Caco-2 (cell line): ENCODE results near the gene FOXP1. TPM values are rescaled to one million over a fixed set of nuclear protein-coding genes. Genes with fewer than 3 reads are reported as not detected.

Experiments used
- BruUV-seq: library from RNA; stranded (reverse); fragments of 400-500 nt; replicated peaks from 2 replicates; lab custom pipeline; 2021; lab: Mats Ljungman, UMichigan
- CTCF ChIA-PET: fragments of 300-600 bp; sonication (Branson Sonifier 250); formaldehyde crosslinking; loops from one replicate; lab custom pipeline; 2022; ENCODE audit warnings: antibody characterized with exemption; lab: Charles Lee
- POLR2A ChIA-PET: fragments of 300-600 bp; sonication (Branson Sonifier 250); formaldehyde crosslinking; loops from one replicate; lab custom pipeline; 2022; ENCODE audit warnings: antibody characterized with exemption; lab: Charles Lee
- DNase-seq, 2 experiments: peaks; one replicate each; pipeline versions ENCODE4 v3.0.0 to v3.0.0-alpha.2; 2020 to 2022
- H3K27me3 ChIP-seq: replicated peaks from 2 replicates; pipeline ENCODE4 v1.6.0; 2011; ENCODE audit warnings: low read length; ENCODE audit not compliant: control insufficient read depth, insufficient read depth
- H3K36me3 ChIP-seq: 2 replicates; pipeline ENCODE4 v1.5.1; 2011; ENCODE audit warnings: low read length; ENCODE audit not compliant: control insufficient read depth, insufficient read depth
- H3K4me1 ChIP-seq: fragments of 250-450 bp; sonication (Bioruptor Pico); 2 replicates; pipeline ENCODE4 v1.5.1; 2020; ENCODE audit warnings: mild to moderate bottlenecking
- H3K4me3 ChIP-seq: 2 replicates; pipeline ENCODE4 v1.5.1; 2011; ENCODE audit warnings: low read depth, mild to moderate bottlenecking, control low read depth, low read length
- H3K9me3 ChIP-seq: fragments of 250-450 bp; sonication (Bioruptor Pico); 2 replicates; pipeline ENCODE4 v1.5.1; 2020; ENCODE audit warnings: mild to moderate bottlenecking, moderate library complexity
- H3K27ac Mint-ChIP-seq: one replicate; pipeline ENCODE4 v1.8.0; 2022; ENCODE audit warnings: mixed read lengths; ENCODE audit not compliant: unreplicated experiment
- H3K27me3 Mint-ChIP-seq: one replicate; pipeline ENCODE4 v1.8.0; 2022; ENCODE audit warnings: mixed read lengths; ENCODE audit not compliant: insufficient read depth, unreplicated experiment
- H3K36me3 Mint-ChIP-seq: one replicate; pipeline ENCODE4 v1.8.0; 2022; ENCODE audit warnings: mild to moderate bottlenecking, mixed read lengths; ENCODE audit not compliant: insufficient read depth, unreplicated experiment
- H3K4me1 Mint-ChIP-seq: one replicate; pipeline ENCODE4 v1.8.0; 2022; ENCODE audit warnings: low read depth, mixed read lengths; ENCODE audit not compliant: unreplicated experiment
- H3K4me3 Mint-ChIP-seq: one replicate; pipeline ENCODE4 v1.8.0; 2022; ENCODE audit warnings: mild to moderate bottlenecking, moderate library complexity, mixed read lengths; ENCODE audit not compliant: unreplicated experiment
- H3K9me3 Mint-ChIP-seq: one replicate; pipeline ENCODE4 v1.8.0; 2022; ENCODE audit warnings: mixed read lengths; ENCODE audit not compliant: unreplicated experiment
- intact Hi-C: fragments of 100-400 bp; cut with micrococcal nuclease; formaldehyde crosslinking; loops from one replicate; pipeline ENCODE4 v1.10.0; 2022; ENCODE audit not compliant: unreplicated experiment
- total RNA-seq: library from RNA; stranded (reverse); gene quantifications from 2 replicates; pipeline ENCODE4 v1.2.3, GENCODE V29; 2022
- TF ChIP-seq, protein P1 (sequence below), 2 experiments: fragments of 200-600 bp in 1 of 2; IDR thresholded peaks; 1 replicate in 1 of 2; 2 replicates in 1 of 2; pipeline versions ENCODE4 v1.5.1 to v1.8.0; 2011 to 2022; ENCODE audit warnings: antibody characterized with exemption in 1 of 2, control low read depth in 1 of 2, inconsistent platforms in 1 of 2, low read depth in 1 of 2, low read length in 1 of 2, mild to moderate bottlenecking in 1 of 2, moderate library complexity in 1 of 2; ENCODE audit not compliant: insufficient read depth in 1 of 2, severe bottlenecking in 1 of 2, unreplicated experiment in 1 of 2

FOXP1 gene
- total RNA-seq, 1 experiment from 2014 or later = 131 TPM

- H3K9me3 Mint-ChIP-seq = no peaks in the 10 kb centered on the region
- H3K27me3 Mint-ChIP-seq = no peaks in the 10 kb centered on the region
- no peaks in the 10 kb centered on the region for H3K36me3 Mint-ChIP-seq
- DNase-seq = no peak
- Histone ChIP-seq H3K36me3 (no peaks in the 10 kb centered on the region), H3K27me3 (no peaks in the 10 kb centered on the region), H3K4me3 (no peak overlapping the region), H3K4me1 (peaks cover 17% of the 10 kb centered on the region), H3K9me3 (no peaks in the 10 kb centered on the region)
- CTCF ChIA-PET = no interaction called here
- H3K4me3 Mint-ChIP-seq = no peak overlapping the region
- TF ChIP-seq, protein P1, sequence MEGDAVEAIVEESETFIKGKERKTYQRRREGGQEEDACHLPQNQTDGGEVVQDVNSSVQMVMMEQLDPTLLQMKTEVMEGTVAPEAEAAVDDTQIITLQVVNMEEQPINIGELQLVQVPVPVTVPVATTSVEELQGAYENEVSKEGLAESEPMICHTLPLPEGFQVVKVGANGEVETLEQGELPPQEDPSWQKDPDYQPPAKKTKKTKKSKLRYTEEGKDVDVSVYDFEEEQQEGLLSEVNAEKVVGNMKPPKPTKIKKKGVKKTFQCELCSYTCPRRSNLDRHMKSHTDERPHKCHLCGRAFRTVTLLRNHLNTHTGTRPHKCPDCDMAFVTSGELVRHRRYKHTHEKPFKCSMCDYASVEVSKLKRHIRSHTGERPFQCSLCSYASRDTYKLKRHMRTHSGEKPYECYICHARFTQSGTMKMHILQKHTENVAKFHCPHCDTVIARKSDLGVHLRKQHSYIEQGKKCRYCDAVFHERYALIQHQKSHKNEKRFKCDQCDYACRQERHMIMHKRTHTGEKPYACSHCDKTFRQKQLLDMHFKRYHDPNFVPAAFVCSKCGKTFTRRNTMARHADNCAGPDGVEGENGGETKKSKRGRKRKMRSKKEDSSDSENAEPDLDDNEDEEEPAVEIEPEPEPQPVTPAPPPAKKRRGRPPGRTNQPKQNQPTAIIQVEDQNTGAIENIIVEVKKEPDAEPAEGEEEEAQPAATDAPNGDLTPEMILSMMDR (IDR thresholded peaks at IDR 0.05; ENCODE audit: insufficient read depth in 1 of 2, low read depth in 1 of 2, low read length in 1 of 2, severe bottlenecking in 1 of 2, unreplicated experiment in 1 of 2) = no peak
- POLR2A ChIA-PET = no interaction called here
- no TSS peak for BruUV-seq
- no peak overlapping the region for H3K27ac Mint-ChIP-seq
- peaks cover 8% of the 10 kb centered on the region for H3K4me1 Mint-ChIP-seq
- intact Hi-C loops = no loop called here
These were observed 58.1 kb downstream of the FOXP1 start for GRCh38 chr3:71525391-71525790.

DNA sequence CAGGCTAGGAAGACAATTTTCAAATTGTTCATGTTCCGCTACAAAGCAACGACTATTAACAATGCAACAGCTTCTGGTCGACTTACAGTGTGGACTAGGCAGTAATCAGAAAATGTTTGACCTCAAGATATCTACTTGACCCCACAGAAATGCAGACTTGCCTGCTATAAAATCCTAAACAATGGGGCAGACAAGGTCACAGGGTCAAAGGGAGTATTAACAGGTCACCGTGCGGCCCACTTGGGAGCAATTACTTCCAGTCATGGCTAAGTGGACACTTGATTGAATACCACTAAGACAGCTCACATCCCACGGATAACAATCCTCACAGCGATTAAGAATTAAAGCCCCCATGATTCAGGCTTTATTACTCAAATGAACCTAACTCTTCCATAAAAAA, 58.9 kb downstream of the FOXP1 start:
- peak in 1 of 2 experiments; percentile 12 for DNase-seq
- H3K4me1 Mint-ChIP-seq = peaks cover 14% of the 10 kb centered on the region
- BruUV-seq = no TSS peak
- Histone ChIP-seq H3K27me3 (no peaks in the 10 kb centered on the region), H3K9me3 (no peaks in the 10 kb centered on the region), H3K4me3 (no peak overlapping the region), H3K4me1 (peaks cover 17% of the 10 kb centered on the region), H3K36me3 (no peaks in the 10 kb centered on the region)
- no peaks in the 10 kb centered on the region for H3K36me3 Mint-ChIP-seq
- H3K27ac Mint-ChIP-seq = no peak overlapping the region
- TF ChIP-seq, protein P1 (IDR thresholded peaks at IDR 0.05; ENCODE audit: insufficient read depth in 1 of 2, low read depth in 1 of 2, low read length in 1 of 2, severe bottlenecking in 1 of 2, unreplicated experiment in 1 of 2) = no peak
- no peak overlapping the region for H3K4me3 Mint-ChIP-seq
- no peaks in the 10 kb centered on the region for H3K9me3 Mint-ChIP-seq
- H3K27me3 Mint-ChIP-seq = no peaks in the 10 kb centered on the region
- ChIA-PET CTCF (no interaction called here), POLR2A (no interaction called here)
- intact Hi-C loops = no loop called here

GRCh38 chr3:71523628-71524027, 59.9 kb downstream of the FOXP1 start:
- Histone ChIP-seq H3K9me3 (no peaks in the 10 kb centered on the region), H3K4me1 (peaks cover 16% of the 10 kb centered on the region), H3K27me3 (no peaks in the 10 kb centered on the region), H3K4me3 (no peak overlapping the region), H3K36me3 (no peaks in the 10 kb centered on the region)
- ChIA-PET POLR2A (no interaction called here), CTCF (no interaction called here)
- DNase-seq = no peak
- BruUV-seq = no TSS peak
- TF ChIP-seq, protein P1 (IDR thresholded peaks at IDR 0.05; ENCODE audit: insufficient read depth in 1 of 2, low read depth in 1 of 2, low read length in 1 of 2, severe bottlenecking in 1 of 2, unreplicated experiment in 1 of 2) = no peak
- Mint-ChIP-seq H3K36me3 (no peaks in the 10 kb centered on the region), H3K4me1 (peaks cover 14% of the 10 kb centered on the region), H3K4me3 (no peak overlapping the region), H3K9me3 (no peaks in the 10 kb centered on the region), H3K27me3 (no peaks in the 10 kb centered on the region), H3K27ac (peak overlapping the region; percentile 19)
- intact Hi-C loops = no loop called here
